Osteocyte (in vitro differentiated cells): Measurements from ENCODE around the gene TMEM217. TPM values are rescaled to one million over a fixed set of nuclear protein-coding genes. Genes with fewer than 3 reads are reported as not detected.
"Not testable (repeated sequence)": the region's sequence is repeated elsewhere in the genome, so short reads cannot be mapped to it uniquely, and the experiment has no call there.

Source experiments
- DNase-seq: peaks from one replicate; pipeline ENCODE4 v3.0.0; 2021; ENCODE audit warnings: mixed read lengths; ENCODE audit not compliant: unreplicated experiment; ENCODE audit errors: extremely low spot score
- H3K27ac Mint-ChIP-seq: one replicate; pipeline ENCODE4 v1.8.0; 2021; ENCODE audit warnings: mild to moderate bottlenecking, mixed read lengths; ENCODE audit not compliant: unreplicated experiment
- H3K27me3 Mint-ChIP-seq: one replicate; pipeline ENCODE4 v1.8.0; 2021; ENCODE audit warnings: mixed read lengths; ENCODE audit not compliant: unreplicated experiment
- H3K36me3 Mint-ChIP-seq: one replicate; pipeline ENCODE4 v1.8.0; 2021; ENCODE audit warnings: mixed read lengths; ENCODE audit not compliant: unreplicated experiment
- H3K4me1 Mint-ChIP-seq: one replicate; pipeline ENCODE4 v1.8.0; 2021; ENCODE audit warnings: mixed read lengths; ENCODE audit not compliant: unreplicated experiment
- H3K4me3 Mint-ChIP-seq: one replicate; pipeline ENCODE4 v1.8.0; 2021; ENCODE audit warnings: mild to moderate bottlenecking, moderate library complexity, mixed read lengths; ENCODE audit not compliant: unreplicated experiment
- H3K9me3 Mint-ChIP-seq: one replicate; pipeline ENCODE4 v1.8.0; 2021; ENCODE audit warnings: mixed read lengths; ENCODE audit not compliant: unreplicated experiment
- CTCF ChIP-seq: fragments of 200-600 bp; sonication (generic); IDR thresholded peaks from 2 replicates; pipeline ENCODE4 v1.5.0; 2021; ENCODE audit warnings: antibody characterized with exemption, mild to moderate bottlenecking, moderate library complexity
- long read RNA-seq: library from polyadenylated mRNA; unstranded; transcript quantifications from one replicate; pipeline ENCODE4 v2.0.0, GENCODE V29; 2021
- total RNA-seq: library from RNA; stranded (reverse); gene quantifications from 2 replicates; pipeline ENCODE4 v1.2.1, GENCODE V29; 2021

TMEM217 gene
- total RNA-seq, result 3.5 and 5.0 TPM in 2 replicates
- long read RNA-seq, partial matches to known transcripts, result 1 of 5 reads
- long read RNA-seq, other reads (novel, unspliced or antisense), result 1 of 5 reads

DNA sequence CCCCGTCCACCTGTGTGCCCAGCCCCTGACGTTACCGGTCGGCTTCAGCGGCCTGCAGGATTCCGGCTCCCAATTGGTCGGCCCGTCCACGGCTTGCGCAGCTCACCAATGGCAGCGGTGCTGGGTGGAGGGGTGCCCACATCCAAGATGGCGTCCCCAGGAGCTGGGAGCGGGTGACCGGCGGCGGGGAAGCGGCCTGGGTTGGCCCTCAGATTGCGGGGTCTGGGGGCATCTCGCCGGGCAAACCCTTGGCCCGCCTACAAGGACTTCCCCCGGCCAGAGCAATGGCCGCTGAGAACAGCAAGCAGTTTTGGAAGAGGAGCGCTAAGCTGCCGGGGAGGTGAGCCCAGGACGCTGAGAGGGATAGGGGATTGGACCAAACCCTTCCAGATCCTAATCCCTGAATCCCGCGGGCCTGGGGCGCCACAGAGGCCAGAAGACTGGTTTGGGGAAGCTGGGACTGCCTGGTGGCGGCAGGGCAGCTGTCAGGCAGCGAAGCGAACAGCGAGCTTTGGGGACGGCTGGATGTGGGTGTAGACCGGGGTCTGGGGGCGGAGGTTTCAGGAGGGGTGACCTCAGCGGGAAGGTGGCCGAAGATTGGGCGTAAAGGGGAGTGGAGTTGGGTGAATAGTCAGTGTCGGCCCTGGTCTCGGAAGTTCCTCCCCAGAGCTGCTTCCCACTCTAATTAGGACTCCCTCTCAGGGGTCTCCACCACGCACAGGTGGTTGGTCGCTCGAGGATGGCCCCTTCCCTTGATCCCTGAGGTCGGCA lies at the start of gene TMEM217, which contains the start of gene TBC1D22B:
Gene TMEM217 (minus strand): TSS at position 511 of the 771 bp plus-strand sequence. CDS start 39,114 bp downstream, outside the sequence.
Gene TBC1D22B (plus strand): TSS at position 139 of the 771 bp plus-strand sequence. CDS start 146 bp downstream, at position 285.
- TF ChIP-seq CTCF, result no peak
- H3K4me1 Mint-ChIP-seq, result peaks cover 36% of the 10 kb centered on the region
- H3K4me3 Mint-ChIP-seq, result peak within 1 kb of the TSS; percentile 97
- H3K27ac Mint-ChIP-seq, result peak within 1 kb of the TSS; percentile 97
- H3K36me3 Mint-ChIP-seq, result no peaks in the 10 kb centered on the region
- no peaks in the 10 kb centered on the region for H3K9me3 Mint-ChIP-seq
- H3K27me3 Mint-ChIP-seq, result no peaks in the 10 kb centered on the region
- DNase-seq, result peak; percentile 98

DNA sequence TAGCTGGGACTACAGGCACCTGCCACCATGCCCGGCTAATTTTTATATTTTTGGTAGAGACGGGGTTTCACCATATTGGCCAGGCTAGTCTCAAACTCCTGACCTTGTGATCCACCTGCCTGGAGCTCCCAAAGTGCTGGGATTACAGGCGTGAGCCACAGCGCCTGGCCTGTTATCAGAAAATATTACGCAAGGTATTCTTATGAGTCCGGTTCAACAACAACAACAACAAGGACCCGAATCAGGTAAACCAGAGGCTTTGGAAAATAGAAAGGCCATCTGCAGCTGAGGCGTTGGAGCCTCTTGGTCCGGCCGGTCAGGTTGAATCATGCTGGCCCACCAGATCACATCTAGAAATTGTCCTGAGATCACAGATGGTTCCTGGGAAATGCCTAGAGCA lies 49.5 kb upstream of the TMEM217 start:
- H3K4me3 Mint-ChIP-seq, DNase-seq, H3K9me3 Mint-ChIP-seq, H3K27me3 Mint-ChIP-seq: not testable (repeated sequence)
- peaks cover 21% of the 10 kb centered on the region for H3K36me3 Mint-ChIP-seq
- peak overlapping the region; percentile 38 for H3K27ac Mint-ChIP-seq
- H3K4me1 Mint-ChIP-seq, result peaks cover 12% of the 10 kb centered on the region

- TF ChIP-seq CTCF, result no peak
- peaks cover 9% of the 10 kb centered on the region for H3K4me1 Mint-ChIP-seq
- DNase-seq, result no peak
- H3K27ac Mint-ChIP-seq, result no peak overlapping the region
- H3K27me3 Mint-ChIP-seq, result no peaks in the 10 kb centered on the region
- H3K4me3 Mint-ChIP-seq, result no peak overlapping the region
- no peaks in the 10 kb centered on the region for H3K9me3 Mint-ChIP-seq
- peaks cover 19% of the 10 kb centered on the region for H3K36me3 Mint-ChIP-seq
These were observed 48.8 kb upstream of the TMEM217 start for GRCh38 chr6:37306624-37307222.

DNA sequence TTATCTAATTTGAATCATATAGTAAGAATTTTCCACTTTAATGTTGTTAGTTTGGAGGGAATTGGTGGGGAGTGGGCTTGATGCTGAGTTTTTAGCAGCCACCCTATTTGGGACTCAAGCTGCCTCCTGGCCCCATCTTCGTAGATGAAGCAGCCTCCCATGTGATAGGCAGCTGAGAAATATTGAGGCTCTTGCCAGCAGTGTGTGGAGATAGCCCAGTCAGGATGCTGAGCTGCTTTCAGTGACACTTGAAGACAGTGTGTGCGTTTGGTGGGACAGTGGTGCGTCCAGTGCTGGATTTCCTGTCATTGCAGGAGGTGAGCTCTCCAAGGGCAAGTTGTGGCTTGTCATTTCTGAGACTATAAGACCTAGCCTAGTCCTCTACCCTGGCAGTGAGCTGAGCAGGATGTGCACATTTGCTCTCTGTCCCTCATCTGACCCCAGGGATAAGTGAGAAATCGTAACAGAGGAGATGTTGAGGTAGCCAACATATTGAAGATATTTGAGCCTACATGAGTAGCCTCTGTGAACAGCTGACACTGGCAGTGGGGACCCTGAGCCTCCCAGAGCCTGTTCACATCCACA lies 48.0 kb upstream of the TMEM217 start:
- Mint-ChIP-seq H3K27me3 (no peaks in the 10 kb centered on the region), H3K27ac (no peak overlapping the region), H3K9me3 (no peaks in the 10 kb centered on the region), H3K4me1 (peaks cover 9% of the 10 kb centered on the region), H3K36me3 (peaks cover 18% of the 10 kb centered on the region), H3K4me3 (no peak overlapping the region)
- TF ChIP-seq CTCF, result no peak
- DNase-seq, result no peak

DNA sequence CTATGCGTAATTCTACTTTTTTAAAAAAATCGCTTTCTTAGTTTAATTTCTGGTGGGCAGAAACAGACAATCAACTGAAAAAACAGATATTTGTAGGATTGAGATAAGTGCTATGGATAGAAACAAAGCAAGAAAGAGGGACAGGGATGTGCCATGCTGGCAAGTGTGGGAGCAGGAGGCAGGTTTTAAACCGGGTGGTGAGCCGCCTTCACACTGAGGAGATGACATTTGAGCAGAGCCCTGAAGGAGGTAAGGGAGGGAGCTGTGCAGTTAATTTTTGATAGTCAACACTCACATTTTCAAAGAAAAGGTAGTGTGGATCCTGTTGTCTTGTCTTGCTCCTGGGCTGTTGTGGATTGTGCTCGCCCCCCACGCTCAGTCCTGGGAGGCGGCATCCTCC lies 46.8 kb upstream of the TMEM217 start:
- no peak for DNase-seq
- TF ChIP-seq CTCF, result no peak
- Mint-ChIP-seq H3K27ac (no peak overlapping the region), H3K9me3 (no peaks in the 10 kb centered on the region), H3K36me3 (peaks cover 21% of the 10 kb centered on the region), H3K4me3 (no peak overlapping the region), H3K27me3 (no peaks in the 10 kb centered on the region), H3K4me1 (peaks cover 9% of the 10 kb centered on the region)
